Neuronal stem cell (in vitro differentiated cells): Measurements from ENCODE around the gene GLUL. TPM values are rescaled to one million over a fixed set of nuclear protein-coding genes. Genes with fewer than 3 reads are reported as not detected.

Source experiments
- DNase-seq: peaks from one replicate; pipeline ENCODE4 v3.0.0-alpha.2; 2013; ENCODE audit warnings: low spot score
- H2AFZ ChIP-seq: one replicate; pipeline ENCODE4 v1.6.1; 2013; ENCODE audit warnings: mild to moderate bottlenecking, low read length, inconsistent platforms
- H2AK5ac ChIP-seq: 2 replicates; pipeline ENCODE4 v1.6.1; 2013; ENCODE audit warnings: low read depth, mild to moderate bottlenecking, inconsistent platforms, low read length, moderate library complexity, mixed read lengths
- H2BK120ac ChIP-seq: 2 replicates; pipeline ENCODE4 v1.6.1; 2013; ENCODE audit warnings: low read depth, mild to moderate bottlenecking, inconsistent platforms, low read length, moderate library complexity, mixed read lengths
- H2BK12ac ChIP-seq: one replicate; pipeline ENCODE4 v1.6.1; 2013; ENCODE audit warnings: low read length, inconsistent platforms
- H2BK15ac ChIP-seq: 2 replicates; pipeline ENCODE4 v1.6.1; 2013; ENCODE audit warnings: mild to moderate bottlenecking, low read length, inconsistent platforms, mixed read lengths
- H2BK5ac ChIP-seq: one replicate; pipeline ENCODE4 v1.6.1; 2013; ENCODE audit warnings: inconsistent platforms, mild to moderate bottlenecking, low read length, moderate library complexity
- H3K14ac ChIP-seq: one replicate; pipeline ENCODE4 v1.6.1; 2013; ENCODE audit warnings: low read length, inconsistent platforms
- H3K18ac ChIP-seq: 2 replicates; pipeline ENCODE4 v1.6.1; 2013; ENCODE audit warnings: low read length, inconsistent platforms
- H3K23ac ChIP-seq: 2 replicates; pipeline ENCODE4 v1.6.1; 2013; ENCODE audit warnings: low read depth, mild to moderate bottlenecking, mixed read lengths, low read length, inconsistent platforms; ENCODE audit not compliant: poor library complexity
- H3K27ac ChIP-seq: replicated peaks from 3 replicates; pipeline ENCODE4 v1.5.1; 2013; ENCODE audit warnings: low read length, inconsistent platforms
- H3K27me3 ChIP-seq, 3 experiments: 2 replicates each; pipeline ENCODE4 v1.6.1; 2013; ENCODE audit warnings: low read length in 3 of 3, mild to moderate bottlenecking in 2 of 3, inconsistent platforms in 1 of 3, low read depth in 1 of 3, mixed read lengths in 1 of 3, moderate library complexity in 1 of 3; ENCODE audit not compliant: control insufficient read depth in 3 of 3, insufficient read depth in 3 of 3
- H3K36me3 ChIP-seq, 2 donors: replicated peaks in 1 of 2; 2 replicates each; pipeline ENCODE4 v1.6.1; 2013; ENCODE audit warnings: low read length in 2 of 2; ENCODE audit not compliant: control insufficient read depth in 2 of 2, insufficient read depth in 2 of 2
- H3K4ac ChIP-seq: 2 replicates; pipeline ENCODE4 v1.6.1; 2013; ENCODE audit warnings: inconsistent platforms, mild to moderate bottlenecking, low read length, moderate library complexity
- H3K4me1 ChIP-seq, 2 donors: 1 replicate in 1 of 2; 2 replicates in 1 of 2; pipeline ENCODE4 v1.6.1; 2013; ENCODE audit warnings: low read length in 2 of 2, low read depth in 1 of 2; ENCODE audit not compliant: control insufficient read depth in 2 of 2, insufficient read depth in 1 of 2
- H3K4me2 ChIP-seq: one replicate; pipeline ENCODE4 v1.6.1; 2013; ENCODE audit warnings: mild to moderate bottlenecking, low read length, inconsistent platforms; ENCODE audit not compliant: insufficient read depth, poor library complexity, severe bottlenecking
- H3K4me3 ChIP-seq, 2 donors: 2 replicates each; pipeline ENCODE4 v1.5.1; 2013; ENCODE audit warnings: low read length in 2 of 2, mild to moderate bottlenecking in 2 of 2, inconsistent platforms in 1 of 2, moderate library complexity in 1 of 2
- H3K79me1 ChIP-seq: one replicate; pipeline ENCODE4 v1.6.1; 2013; ENCODE audit warnings: low read depth, mild to moderate bottlenecking, inconsistent platforms, low read length, moderate library complexity
- H3K9ac ChIP-seq: one replicate; pipeline ENCODE4 v1.6.1; 2013; ENCODE audit warnings: mild to moderate bottlenecking, low read depth, low read length, inconsistent platforms; ENCODE audit not compliant: poor library complexity
- H3K9me3 ChIP-seq, 2 donors: replicated peaks in 1 of 2; 2 replicates each; pipeline versions ENCODE3 to v1.6.1; 2013; ENCODE audit warnings: low read length in 2 of 2, mild to moderate bottlenecking in 2 of 2, inconsistent platforms in 1 of 2, low read depth in 1 of 2, mixed read lengths in 1 of 2, moderate library complexity in 1 of 2; ENCODE audit not compliant: control insufficient read depth in 2 of 2, insufficient read depth in 1 of 2
- H4K8ac ChIP-seq: one replicate; pipeline ENCODE4 v1.6.1; 2013; ENCODE audit warnings: low read depth, mild to moderate bottlenecking, inconsistent platforms, low read length, moderate library complexity
- H4K91ac ChIP-seq: one replicate; pipeline ENCODE4 v1.6.1; 2013; ENCODE audit warnings: low read length, low read depth, mild to moderate bottlenecking, inconsistent platforms; ENCODE audit not compliant: poor library complexity
- WGBS, 2 donors: extraction: QIAGEN DNeasy Blood & Tissue Kit; methylation state at CpG; one replicate each; pipeline ENCODE4 v1.1.7; 2013; ENCODE audit warnings: missing lambda C conversion rate in 2 of 2, mixed read lengths in 1 of 2; ENCODE audit not compliant: insufficient read length in 2 of 2, insufficient replicate concordance in 1 of 2; ENCODE audit errors: extremely low coverage in 2 of 2; 5-methylcytosine and 5-hydroxymethylcytosine counted together
- polyA plus RNA-seq, 2 experiments: library from polyadenylated mRNA; stranded (reverse); fragments of 200-250 nt; gene quantifications; one replicate each; pipeline ENCODE4 v1.2.3, GENCODE V29; 2013

Gene GLUL
- polyA plus RNA-seq (2013, experiment 1 of 2), result 426 TPM
- polyA plus RNA-seq (2013, experiment 2 of 2), result 444 TPM

DNA sequence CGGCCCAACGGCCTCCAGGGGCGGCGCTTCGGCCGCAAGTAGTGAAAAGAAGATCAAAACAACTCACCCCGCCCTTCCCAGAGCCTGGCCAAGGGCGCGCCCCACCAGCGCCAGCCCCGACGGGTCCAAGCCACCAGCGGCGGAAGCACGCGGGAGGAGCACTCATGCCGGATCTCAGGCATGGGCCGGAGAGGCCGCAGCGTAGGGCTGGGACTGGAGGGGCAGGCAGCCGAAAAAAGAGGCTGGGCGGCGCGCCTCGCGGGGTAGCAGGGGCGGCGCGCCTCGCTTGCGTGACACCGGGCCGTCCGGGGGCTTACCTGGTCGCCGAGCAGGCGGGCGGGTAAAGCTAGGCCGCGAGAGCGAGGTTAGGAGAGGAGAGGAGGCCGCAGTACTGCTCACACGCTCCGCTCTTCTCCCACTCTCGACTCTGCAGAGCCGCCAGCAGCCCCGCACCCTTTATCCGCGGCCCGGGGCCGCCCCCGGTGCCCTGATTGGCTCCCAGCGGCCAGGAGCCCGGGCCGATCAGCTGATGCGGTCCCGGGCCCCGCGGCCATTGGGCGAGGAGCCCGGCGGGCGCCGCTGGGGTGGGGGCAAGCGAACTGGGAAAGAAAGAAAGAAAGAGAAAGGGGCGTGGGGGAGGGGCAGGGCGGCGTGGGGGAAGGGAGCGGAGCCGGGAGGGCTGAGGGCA is at the start of gene GLUL:
Gene GLUL (minus strand): TSS at position 429 of the 688 bp plus-strand sequence. CDS start 3,053 bp downstream, outside the sequence.
- peak within 1 kb of the TSS; percentile 48 for H2AK5ac ChIP-seq
- WGBS, 2 donors, result no CpG with 5 or more reads among the region's 70 CpGs
- peak within 1 kb of the TSS; percentile 26 for H2BK12ac ChIP-seq
- no peak within 1 kb of the TSS for H2BK15ac ChIP-seq
- peak; percentile 97 for DNase-seq
- H4K91ac ChIP-seq, result no peak within 1 kb of the TSS
- peak within 1 kb of the TSS; percentile 92 for H2AFZ ChIP-seq
- H3K27me3 ChIP-seq, result no peaks in the 10 kb centered on the region
- no peaks in the 10 kb centered on the region for H3K9me3 ChIP-seq
- peak within 1 kb of the TSS; percentile 98 for H3K9ac ChIP-seq
- peak within 1 kb of the TSS; percentile 71 for H3K4me2 ChIP-seq
- H3K79me1 ChIP-seq, result peaks cover 2% of the 10 kb centered on the region
- H3K27ac ChIP-seq, result peak within 1 kb of the TSS; percentile 77
- peaks cover 8 to 12% of the 10 kb centered on the region in 2 donors for H3K4me1 ChIP-seq
- peak within 1 kb of the TSS; percentile 84 for H2BK5ac ChIP-seq
- no peak within 1 kb of the TSS for H4K8ac ChIP-seq
- H3K36me3 ChIP-seq, result peaks cover 22 to 41% of the 10 kb centered on the region in 2 donors
- peak within 1 kb of the TSS; percentile 81 to 94 for H3K4me3 ChIP-seq
- no peak within 1 kb of the TSS for H3K14ac ChIP-seq
- peak within 1 kb of the TSS; percentile 97 for H3K23ac ChIP-seq
- no peak within 1 kb of the TSS for H2BK120ac ChIP-seq
- peak within 1 kb of the TSS; percentile 98 for H3K18ac ChIP-seq
- H3K4ac ChIP-seq, result peak within 1 kb of the TSS; percentile 85

DNA sequence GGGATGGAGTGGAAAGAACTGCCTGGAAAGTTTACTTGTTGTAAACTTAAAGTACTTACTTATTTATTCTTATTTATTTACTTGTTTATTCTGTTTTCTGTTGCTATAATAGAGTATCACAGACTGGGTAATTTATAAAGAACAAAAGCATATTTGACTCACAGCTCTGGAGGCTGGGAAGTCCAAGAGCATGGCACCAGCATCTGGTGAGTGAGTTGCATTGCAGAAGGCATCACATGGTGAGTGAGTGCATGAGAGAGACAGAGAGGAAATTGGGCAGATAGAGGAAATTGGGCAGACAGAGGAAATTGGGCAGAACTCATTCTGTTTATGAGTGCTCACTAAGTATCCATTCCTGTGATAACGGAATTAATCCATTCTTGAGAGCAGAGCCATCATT is 46.7 kb upstream of the GLUL start:
- H3K4me2 ChIP-seq, result no peak overlapping the region
- no CpG with 5 or more reads among the region's 1 CpG for WGBS, 2 donors
- no peaks in the 10 kb centered on the region for H3K27me3 ChIP-seq
- H3K4me1 ChIP-seq, result no peaks in the 10 kb centered on the region
- no peaks in the 10 kb centered on the region for H3K9me3 ChIP-seq
- H3K27ac ChIP-seq, result no peak overlapping the region
- H4K8ac ChIP-seq, result no peak overlapping the region
- no peak overlapping the region for H4K91ac ChIP-seq
- no peak for DNase-seq
- H2BK12ac ChIP-seq, result no peak overlapping the region
- H2AFZ ChIP-seq, result no peak overlapping the region
- H3K23ac ChIP-seq, result no peak overlapping the region
- no peak overlapping the region for H2BK5ac ChIP-seq
- H2BK120ac ChIP-seq, result no peak overlapping the region
- no peak overlapping the region for H3K4me3 ChIP-seq
- no peak overlapping the region for H2AK5ac ChIP-seq
- no peak overlapping the region for H2BK15ac ChIP-seq
- H3K36me3 ChIP-seq, result no peaks in the 10 kb centered on the region
- H3K9ac ChIP-seq, result no peak overlapping the region
- H3K18ac ChIP-seq, result no peak overlapping the region
- no peaks in the 10 kb centered on the region for H3K79me1 ChIP-seq
- H3K14ac ChIP-seq, result no peak overlapping the region
- H3K4ac ChIP-seq, result no peak overlapping the region

DNA sequence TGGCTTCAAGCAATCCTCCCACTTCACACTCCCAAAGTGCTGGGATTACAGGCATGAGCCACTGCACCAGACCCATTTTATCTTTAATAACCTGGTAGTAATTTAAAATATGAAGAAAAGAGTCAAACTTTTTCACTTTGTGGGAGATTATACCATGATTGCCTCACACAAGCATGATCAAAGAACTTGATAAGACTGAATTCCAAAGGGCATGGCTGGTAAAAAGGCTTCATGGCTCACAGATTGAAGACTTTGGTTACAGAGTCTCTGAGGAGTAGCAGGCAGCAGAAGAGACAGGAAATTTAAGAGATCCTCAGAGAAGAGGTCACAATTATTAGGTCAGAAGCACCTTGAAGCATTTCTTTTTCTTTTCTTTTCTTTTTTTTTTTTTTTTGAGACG is 42.0 kb upstream of the GLUL start:
- no peaks in the 10 kb centered on the region for H3K9me3 ChIP-seq
- H2BK5ac ChIP-seq, result no peak overlapping the region
- no peak overlapping the region for H2BK15ac ChIP-seq
- no peak overlapping the region for H3K4me3 ChIP-seq
- H3K4me1 ChIP-seq, result peaks cover 0 to 2% of the 10 kb centered on the region in 2 donors
- H2AK5ac ChIP-seq, result no peak overlapping the region
- no peak overlapping the region for H3K18ac ChIP-seq
- H2BK120ac ChIP-seq, result no peak overlapping the region
- no peaks in the 10 kb centered on the region for H3K79me1 ChIP-seq
- no peaks in the 10 kb centered on the region for H3K36me3 ChIP-seq
- no peak overlapping the region for H3K9ac ChIP-seq
- H3K23ac ChIP-seq, result no peak overlapping the region
- H3K27me3 ChIP-seq, result peaks cover 0 to 5% (median under 1%) of the 10 kb centered on the region in 3 experiments
- H4K8ac ChIP-seq, result no peak overlapping the region
- no peak overlapping the region for H3K14ac ChIP-seq
- no peak for DNase-seq
- H2BK12ac ChIP-seq, result no peak overlapping the region
- no peak overlapping the region for H3K4me2 ChIP-seq
- no peak overlapping the region for H3K4ac ChIP-seq
- H4K91ac ChIP-seq, result no peak overlapping the region
- no peak overlapping the region for H2AFZ ChIP-seq
- WGBS, 2 donors, result no CpG with 5 or more reads among the region's 1 CpG
- no peak overlapping the region for H3K27ac ChIP-seq

DNA sequence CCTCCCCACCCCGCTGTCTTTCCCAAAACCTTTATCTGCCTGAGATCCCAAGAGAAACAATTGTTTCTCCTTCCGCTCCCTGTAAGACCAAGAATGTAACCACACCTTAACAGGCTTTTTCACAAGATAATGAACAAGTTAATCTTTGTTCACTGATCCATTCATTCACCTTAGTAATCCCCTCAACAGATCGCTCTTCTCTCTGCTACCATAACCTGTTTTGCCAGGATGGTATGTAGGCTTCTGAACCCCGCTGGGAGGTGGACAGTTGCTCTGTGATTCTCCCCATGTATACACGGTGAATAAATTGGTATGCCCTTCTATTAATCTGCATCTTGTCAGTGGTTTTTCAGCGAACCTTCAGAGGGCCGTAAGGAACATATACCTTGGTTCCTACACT is 39.7 kb upstream of the GLUL start:
- Histone ChIP-seq H3K4me1 (peaks cover 0 to 4% of the 10 kb centered on the region in 2 donors), H3K23ac (no peak overlapping the region), H3K27ac (no peak overlapping the region), H3K18ac (no peak overlapping the region), H2BK12ac (no peak overlapping the region), H2BK120ac (no peak overlapping the region), H3K4ac (no peak overlapping the region), H3K27me3 (peaks cover 0 to 5% (median 2%) of the 10 kb centered on the region in 3 experiments), H3K4me3 (no peak overlapping the region), H3K9me3 (no peaks in the 10 kb centered on the region), H3K9ac (no peak overlapping the region), H3K79me1 (no peaks in the 10 kb centered on the region), H4K8ac (no peak overlapping the region), H3K14ac (no peak overlapping the region), H4K91ac (no peak overlapping the region), H2BK5ac (no peak overlapping the region), H3K4me2 (no peak overlapping the region), H2AFZ (no peak overlapping the region), H3K36me3 (no peaks in the 10 kb centered on the region), H2BK15ac (no peak overlapping the region), H2AK5ac (no peak overlapping the region)
- WGBS, 2 donors, result no CpG with 5 or more reads among the region's 7 CpGs
- no peak for DNase-seq
